ENCODE data around the gene MICAL2. TPM values are rescaled to one million over a fixed set of nuclear protein-coding genes. Genes with fewer than 3 reads are reported as not detected.

The MICAL2 gene
- total and polyA plus RNA-seq, 2 of the 13 experiments (the other 11 are each of a cell fraction or from before 2014, with no cell fraction given): 0.78 to 1.1 TPM

- TF ChIP-seq, protein P1, sequence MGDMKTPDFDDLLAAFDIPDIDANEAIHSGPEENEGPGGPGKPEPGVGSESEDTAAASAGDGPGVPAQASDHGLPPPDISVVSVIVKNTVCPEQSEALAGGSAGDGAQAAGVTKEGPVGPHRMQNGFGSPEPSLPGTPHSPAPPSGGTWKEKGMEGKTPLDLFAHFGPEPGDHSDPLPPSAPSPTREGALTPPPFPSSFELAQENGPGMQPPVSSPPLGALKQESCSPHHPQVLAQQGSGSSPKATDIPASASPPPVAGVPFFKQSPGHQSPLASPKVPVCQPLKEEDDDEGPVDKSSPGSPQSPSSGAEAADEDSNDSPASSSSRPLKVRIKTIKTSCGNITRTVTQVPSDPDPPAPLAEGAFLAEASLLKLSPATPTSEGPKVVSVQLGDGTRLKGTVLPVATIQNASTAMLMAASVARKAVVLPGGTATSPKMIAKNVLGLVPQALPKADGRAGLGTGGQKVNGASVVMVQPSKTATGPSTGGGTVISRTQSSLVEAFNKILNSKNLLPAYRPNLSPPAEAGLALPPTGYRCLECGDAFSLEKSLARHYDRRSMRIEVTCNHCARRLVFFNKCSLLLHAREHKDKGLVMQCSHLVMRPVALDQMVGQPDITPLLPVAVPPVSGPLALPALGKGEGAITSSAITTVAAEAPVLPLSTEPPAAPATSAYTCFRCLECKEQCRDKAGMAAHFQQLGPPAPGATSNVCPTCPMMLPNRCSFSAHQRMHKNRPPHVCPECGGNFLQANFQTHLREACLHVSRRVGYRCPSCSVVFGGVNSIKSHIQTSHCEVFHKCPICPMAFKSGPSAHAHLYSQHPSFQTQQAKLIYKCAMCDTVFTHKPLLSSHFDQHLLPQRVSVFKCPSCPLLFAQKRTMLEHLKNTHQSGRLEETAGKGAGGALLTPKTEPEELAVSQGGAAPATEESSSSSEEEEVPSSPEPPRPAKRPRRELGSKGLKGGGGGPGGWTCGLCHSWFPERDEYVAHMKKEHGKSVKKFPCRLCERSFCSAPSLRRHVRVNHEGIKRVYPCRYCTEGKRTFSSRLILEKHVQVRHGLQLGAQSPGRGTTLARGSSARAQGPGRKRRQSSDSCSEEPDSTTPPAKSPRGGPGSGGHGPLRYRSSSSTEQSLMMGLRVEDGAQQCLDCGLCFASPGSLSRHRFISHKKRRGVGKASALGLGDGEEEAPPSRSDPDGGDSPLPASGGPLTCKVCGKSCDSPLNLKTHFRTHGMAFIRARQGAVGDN (CRISPR knock-in tag; IDR thresholded peaks at IDR 0.05): peak; percentile 46
- TF ChIP-seq ZNF746 (CRISPR knock-in tag; IDR thresholded peaks at IDR 0.05): 0 out of 2 replicates have a peak, but pooled peaks have one; percentile 24
- no peak for TF ChIP-seq ZNF143 (CRISPR knock-in tag; IDR thresholded peaks at IDR 0.05)
- TF ChIP-seq, protein P2, sequence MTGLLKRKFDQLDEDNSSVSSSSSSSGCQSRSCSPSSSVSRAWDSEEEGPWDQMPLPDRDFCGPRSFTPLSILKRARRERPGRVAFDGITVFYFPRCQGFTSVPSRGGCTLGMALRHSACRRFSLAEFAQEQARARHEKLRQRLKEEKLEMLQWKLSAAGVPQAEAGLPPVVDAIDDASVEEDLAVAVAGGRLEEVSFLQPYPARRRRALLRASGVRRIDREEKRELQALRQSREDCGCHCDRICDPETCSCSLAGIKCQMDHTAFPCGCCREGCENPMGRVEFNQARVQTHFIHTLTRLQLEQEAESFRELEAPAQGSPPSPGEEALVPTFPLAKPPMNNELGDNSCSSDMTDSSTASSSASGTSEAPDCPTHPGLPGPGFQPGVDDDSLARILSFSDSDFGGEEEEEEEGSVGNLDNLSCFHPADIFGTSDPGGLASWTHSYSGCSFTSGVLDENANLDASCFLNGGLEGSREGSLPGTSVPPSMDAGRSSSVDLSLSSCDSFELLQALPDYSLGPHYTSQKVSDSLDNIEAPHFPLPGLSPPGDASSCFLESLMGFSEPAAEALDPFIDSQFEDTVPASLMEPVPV (CRISPR knock-in tag; IDR thresholded peaks at IDR 0.05): peak; percentile 33; the same call in 1 of the 2 replicates
- TF ChIP-seq ZNF782 (CRISPR knock-in tag; IDR thresholded peaks at IDR 0.05; ENCODE audit: borderline replicate concordance): no peak
- 0 out of 2 replicates have a peak, but pooled peaks have one; percentile 60 for TF ChIP-seq PCBP1 (IDR thresholded peaks at IDR 0.05; ENCODE audit: borderline replicate concordance, low read depth, low read length)
- TF ChIP-seq, protein P3, sequence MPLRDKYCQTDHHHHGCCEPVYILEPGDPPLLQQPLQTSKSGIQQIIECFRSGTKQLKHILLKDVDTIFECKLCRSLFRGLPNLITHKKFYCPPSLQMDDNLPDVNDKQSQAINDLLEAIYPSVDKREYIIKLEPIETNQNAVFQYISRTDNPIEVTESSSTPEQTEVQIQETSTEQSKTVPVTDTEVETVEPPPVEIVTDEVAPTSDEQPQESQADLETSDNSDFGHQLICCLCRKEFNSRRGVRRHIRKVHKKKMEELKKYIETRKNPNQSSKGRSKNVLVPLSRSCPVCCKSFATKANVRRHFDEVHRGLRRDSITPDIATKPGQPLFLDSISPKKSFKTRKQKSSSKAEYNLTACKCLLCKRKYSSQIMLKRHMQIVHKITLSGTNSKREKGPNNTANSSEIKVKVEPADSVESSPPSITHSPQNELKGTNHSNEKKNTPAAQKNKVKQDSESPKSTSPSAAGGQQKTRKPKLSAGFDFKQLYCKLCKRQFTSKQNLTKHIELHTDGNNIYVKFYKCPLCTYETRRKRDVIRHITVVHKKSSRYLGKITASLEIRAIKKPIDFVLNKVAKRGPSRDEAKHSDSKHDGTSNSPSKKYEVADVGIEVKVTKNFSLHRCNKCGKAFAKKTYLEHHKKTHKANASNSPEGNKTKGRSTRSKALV (CRISPR knock-in tag; IDR thresholded peaks at IDR 0.05): 0 out of 2 replicates have a peak, but pooled peaks have one; percentile 11
- TF ChIP-seq ZFY (CRISPR knock-in tag; IDR thresholded peaks at IDR 0.05): peak; percentile 13; the same call in 1 of the 2 replicates
- TF ChIP-seq STAT5B (CRISPR knock-in tag; IDR thresholded peaks at IDR 0.05): no peak
- TF ChIP-seq, protein P4, sequence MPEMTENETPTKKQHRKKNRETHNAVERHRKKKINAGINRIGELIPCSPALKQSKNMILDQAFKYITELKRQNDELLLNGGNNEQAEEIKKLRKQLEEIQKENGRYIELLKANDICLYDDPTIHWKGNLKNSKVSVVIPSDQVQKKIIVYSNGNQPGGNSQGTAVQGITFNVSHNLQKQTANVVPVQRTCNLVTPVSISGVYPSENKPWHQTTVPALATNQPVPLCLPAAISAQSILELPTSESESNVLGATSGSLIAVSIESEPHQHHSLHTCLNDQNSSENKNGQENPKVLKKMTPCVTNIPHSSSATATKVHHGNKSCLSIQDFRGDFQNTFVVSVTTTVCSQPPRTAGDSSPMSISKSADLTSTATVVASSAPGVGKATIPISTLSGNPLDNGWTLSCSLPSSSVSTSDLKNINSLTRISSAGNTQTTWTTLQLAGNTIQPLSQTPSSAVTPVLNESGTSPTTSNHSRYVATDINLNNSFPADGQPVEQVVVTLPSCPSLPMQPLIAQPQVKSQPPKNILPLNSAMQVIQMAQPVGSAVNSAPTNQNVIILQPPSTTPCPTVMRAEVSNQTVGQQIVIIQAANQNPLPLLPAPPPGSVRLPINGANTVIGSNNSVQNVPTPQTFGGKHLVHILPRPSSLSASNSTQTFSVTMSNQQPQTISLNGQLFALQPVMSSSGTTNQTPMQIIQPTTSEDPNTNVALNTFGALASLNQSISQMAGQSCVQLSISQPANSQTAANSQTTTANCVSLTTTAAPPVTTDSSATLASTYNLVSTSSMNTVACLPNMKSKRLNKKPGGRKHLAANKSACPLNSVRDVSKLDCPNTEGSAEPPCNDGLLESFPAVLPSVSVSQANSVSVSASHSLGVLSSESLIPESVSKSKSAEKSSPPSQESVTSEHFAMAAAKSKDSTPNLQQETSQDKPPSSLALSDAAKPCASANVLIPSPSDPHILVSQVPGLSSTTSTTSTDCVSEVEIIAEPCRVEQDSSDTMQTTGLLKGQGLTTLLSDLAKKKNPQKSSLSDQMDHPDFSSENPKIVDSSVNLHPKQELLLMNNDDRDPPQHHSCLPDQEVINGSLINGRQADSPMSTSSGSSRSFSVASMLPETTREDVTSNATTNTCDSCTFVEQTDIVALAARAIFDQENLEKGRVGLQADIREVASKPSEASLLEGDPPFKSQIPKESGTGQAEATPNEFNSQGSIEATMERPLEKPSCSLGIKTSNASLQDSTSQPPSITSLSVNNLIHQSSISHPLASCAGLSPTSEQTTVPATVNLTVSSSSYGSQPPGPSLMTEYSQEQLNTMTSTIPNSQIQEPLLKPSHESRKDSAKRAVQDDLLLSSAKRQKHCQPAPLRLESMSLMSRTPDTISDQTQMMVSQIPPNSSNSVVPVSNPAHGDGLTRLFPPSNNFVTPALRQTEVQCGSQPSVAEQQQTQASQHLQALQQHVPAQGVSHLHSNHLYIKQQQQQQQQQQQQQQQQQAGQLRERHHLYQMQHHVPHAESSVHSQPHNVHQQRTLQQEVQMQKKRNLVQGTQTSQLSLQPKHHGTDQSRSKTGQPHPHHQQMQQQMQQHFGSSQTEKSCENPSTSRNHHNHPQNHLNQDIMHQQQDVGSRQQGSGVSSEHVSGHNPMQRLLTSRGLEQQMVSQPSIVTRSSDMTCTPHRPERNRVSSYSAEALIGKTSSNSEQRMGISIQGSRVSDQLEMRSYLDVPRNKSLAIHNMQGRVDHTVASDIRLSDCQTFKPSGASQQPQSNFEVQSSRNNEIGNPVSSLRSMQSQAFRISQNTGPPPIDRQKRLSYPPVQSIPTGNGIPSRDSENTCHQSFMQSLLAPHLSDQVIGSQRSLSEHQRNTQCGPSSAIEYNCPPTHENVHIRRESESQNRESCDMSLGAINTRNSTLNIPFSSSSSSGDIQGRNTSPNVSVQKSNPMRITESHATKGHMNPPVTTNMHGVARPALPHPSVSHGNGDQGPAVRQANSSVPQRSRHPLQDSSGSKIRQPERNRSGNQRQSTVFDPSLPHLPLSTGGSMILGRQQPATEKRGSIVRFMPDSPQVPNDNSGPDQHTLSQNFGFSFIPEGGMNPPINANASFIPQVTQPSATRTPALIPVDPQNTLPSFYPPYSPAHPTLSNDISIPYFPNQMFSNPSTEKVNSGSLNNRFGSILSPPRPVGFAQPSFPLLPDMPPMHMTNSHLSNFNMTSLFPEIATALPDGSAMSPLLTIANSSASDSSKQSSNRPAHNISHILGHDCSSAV (CRISPR knock-in tag; IDR thresholded peaks at IDR 0.05; ENCODE audit: borderline replicate concordance): no peak
These were observed 541 bp downstream of the MICAL2 start (continued) for GRCh38 chr11:12110714-12111548.
